Measurements from ENCODE around the gene WFDC5. TPM values are rescaled to one million over a fixed set of nuclear protein-coding genes. Genes with fewer than 3 reads are reported as not detected.

WFDC5 gene
- total and polyA plus RNA-seq, 9 of the 15 experiments (the other 6 are each of a cell fraction or from before 2014, with no cell fraction given): not detected

DNA sequence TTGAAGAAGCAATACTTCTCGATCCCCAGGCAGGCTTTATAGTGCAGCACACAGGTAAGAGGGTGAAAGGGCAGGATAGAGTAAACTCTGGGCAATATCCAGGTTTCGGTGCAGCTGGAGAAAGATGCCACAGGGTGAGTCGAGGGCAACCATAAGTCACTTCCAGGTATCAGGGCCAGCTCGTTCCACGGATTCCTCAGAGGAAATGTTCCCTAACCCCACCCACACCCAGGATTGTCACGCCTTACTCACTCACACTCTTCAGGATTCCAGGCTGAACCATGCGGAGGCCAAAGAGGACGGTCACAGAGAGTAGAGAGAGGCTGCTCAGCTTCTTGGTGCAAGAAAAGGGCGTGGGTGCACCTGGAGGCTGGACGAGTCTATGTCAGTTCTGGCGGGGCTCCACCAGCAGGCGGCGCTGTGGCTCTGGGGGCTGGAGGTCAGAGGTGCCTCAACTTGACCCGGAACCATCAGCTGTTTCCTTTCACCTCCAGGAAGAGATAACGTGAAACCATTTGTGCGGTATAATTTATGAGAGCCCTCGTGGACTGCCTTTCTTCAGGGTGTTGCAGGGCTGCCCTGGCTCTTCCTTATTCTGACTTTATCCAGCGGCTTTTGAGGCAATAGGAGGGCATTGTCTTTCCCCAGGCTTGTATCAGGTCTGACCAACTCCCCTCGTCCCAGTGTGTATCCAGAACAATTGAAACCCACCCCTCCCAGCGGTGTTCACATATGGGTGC is 23.8 kb upstream of the WFDC5 start (continued):
- TF ChIP-seq, protein P1, sequence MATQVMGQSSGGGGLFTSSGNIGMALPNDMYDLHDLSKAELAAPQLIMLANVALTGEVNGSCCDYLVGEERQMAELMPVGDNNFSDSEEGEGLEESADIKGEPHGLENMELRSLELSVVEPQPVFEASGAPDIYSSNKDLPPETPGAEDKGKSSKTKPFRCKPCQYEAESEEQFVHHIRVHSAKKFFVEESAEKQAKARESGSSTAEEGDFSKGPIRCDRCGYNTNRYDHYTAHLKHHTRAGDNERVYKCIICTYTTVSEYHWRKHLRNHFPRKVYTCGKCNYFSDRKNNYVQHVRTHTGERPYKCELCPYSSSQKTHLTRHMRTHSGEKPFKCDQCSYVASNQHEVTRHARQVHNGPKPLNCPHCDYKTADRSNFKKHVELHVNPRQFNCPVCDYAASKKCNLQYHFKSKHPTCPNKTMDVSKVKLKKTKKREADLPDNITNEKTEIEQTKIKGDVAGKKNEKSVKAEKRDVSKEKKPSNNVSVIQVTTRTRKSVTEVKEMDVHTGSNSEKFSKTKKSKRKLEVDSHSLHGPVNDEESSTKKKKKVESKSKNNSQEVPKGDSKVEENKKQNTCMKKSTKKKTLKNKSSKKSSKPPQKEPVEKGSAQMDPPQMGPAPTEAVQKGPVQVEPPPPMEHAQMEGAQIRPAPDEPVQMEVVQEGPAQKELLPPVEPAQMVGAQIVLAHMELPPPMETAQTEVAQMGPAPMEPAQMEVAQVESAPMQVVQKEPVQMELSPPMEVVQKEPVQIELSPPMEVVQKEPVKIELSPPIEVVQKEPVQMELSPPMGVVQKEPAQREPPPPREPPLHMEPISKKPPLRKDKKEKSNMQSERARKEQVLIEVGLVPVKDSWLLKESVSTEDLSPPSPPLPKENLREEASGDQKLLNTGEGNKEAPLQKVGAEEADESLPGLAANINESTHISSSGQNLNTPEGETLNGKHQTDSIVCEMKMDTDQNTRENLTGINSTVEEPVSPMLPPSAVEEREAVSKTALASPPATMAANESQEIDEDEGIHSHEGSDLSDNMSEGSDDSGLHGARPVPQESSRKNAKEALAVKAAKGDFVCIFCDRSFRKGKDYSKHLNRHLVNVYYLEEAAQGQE (IDR thresholded peaks at IDR 0.05; ENCODE audit: borderline replicate concordance): peak; percentile 62
- TF ChIP-seq, protein P1 (CRISPR knock-in tag; IDR thresholded peaks at IDR 0.05; ENCODE audit: low read depth): no peak
- TF ChIP-seq DMBX1 (CRISPR knock-in tag; IDR thresholded peaks at IDR 0.05; ENCODE audit: borderline replicate concordance) (peak; percentile 66; the same call in 1 of the 2 replicates), CTCFL (IDR thresholded peaks at IDR 0.05; ENCODE audit: borderline replicate concordance, insufficient read depth, low read depth, low read length, poor library complexity, severe bottlenecking) (peak; percentile 82), CXXC5 (CRISPR knock-in tag; IDR thresholded peaks at IDR 0.05) (peak; percentile 73), KDM5B (IDR thresholded peaks at IDR 0.05; ENCODE audit: insufficient replicate concordance, low read depth, low read length) (no peak), EGR1 (conservative IDR thresholded peaks at IDR 0.05) (0 out of 2 replicates have a peak, but pooled peaks have one; percentile 29), NR2C2 (CRISPR knock-in tag; IDR thresholded peaks at IDR 0.05) (peak; percentile 95), NR2C2 (tag; IDR thresholded peaks at IDR 0.05) (peak; percentile 98)
- TF ChIP-seq, protein P2, sequence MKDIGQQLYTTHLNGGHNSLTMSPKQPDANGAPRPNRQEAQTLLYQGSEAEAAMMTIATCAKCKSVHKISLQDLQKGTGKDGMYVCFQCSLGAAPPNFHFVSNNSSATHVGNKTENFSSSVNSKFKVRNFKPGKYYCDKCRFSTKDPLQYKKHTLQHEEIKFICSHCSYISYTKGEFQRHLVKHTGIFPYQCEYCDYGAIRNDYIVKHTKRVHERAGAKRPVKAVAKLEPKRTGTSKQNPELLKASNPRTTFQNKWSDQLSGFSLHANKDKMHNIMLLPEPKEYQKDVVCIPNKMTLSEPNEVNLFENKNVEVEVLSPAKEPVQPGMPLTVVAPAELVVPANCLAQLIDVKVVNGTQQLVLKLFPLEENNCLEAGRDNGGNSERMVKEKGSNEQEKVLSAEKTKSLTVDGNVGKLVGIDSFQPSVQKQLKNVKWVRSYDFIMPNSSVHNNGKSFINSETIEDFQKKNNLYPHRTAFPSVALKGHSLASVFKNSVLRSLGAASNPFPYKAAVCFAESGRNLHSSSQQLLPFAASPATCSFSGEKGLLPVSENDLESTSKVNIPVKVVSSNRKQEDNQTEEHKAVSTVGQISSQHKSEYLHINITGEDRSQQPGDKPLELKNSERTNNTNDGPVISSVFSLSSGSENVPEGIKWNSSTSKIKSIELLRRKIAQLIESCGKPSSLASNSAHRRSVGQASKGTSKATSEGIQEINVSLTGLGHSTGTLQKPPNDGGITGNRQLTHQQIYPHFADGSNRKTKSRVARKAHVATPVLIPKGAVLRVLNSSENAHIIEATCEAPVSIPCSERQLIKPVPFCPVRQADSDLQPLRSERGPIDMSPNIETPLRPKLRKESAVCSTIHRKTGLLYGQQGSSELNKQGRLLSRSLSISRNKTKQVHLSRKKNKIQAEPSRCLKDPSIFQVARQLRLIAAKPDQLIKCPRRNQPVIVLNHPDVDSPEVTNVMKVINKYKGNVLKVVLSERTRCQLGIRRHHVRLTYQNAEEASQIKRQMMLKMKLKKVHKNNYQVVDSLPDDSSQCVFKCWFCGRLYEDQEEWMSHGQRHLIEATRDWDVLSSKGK (CRISPR knock-in tag; IDR thresholded peaks at IDR 0.05): no peak

All from K562 (cell line).